Left renal pelvis (tissue), 4 donors: ENCODE results near the gene SH3BGRL2. TPM values are rescaled to one million over a fixed set of nuclear protein-coding genes. Genes with fewer than 3 reads are reported as not detected.
"Not testable (repeated sequence)": the region's sequence is repeated elsewhere in the genome, so short reads cannot be mapped to it uniquely, and the experiment has no call there.

Experiments
- DNase-seq, 4 donors: peaks; one replicate each; pipeline ENCODE4 v3.0.0-alpha.2; 2013; ENCODE audit warnings: low read depth in 4 of 4, low spot score in 3 of 4
- polyA plus RNA-seq, 4 donors: library from polyadenylated mRNA; unstranded; fragments of 120-200 nt; gene quantifications; one replicate each; pipeline ENCODE4 v1.2.1, GENCODE V29; 2013; ENCODE audit not compliant: insufficient read length in 4 of 4

Gene SH3BGRL2
- polyA plus RNA-seq, 4 donors: 16.0 to 40.6 (median 33.6) TPM

GRCh38 chr6:79646561-79646960 is 15.4 kb downstream of the SH3BGRL2 start:
- DNase-seq: no peak

- no peak for DNase-seq
These were observed 16.6 kb downstream of the SH3BGRL2 start for GRCh38 chr6:79647741-79648140.

GRCh38 chr6:79648328-79648727 is 17.2 kb downstream of the SH3BGRL2 start:
- no peak for DNase-seq

GRCh38 chr6:79649016-79649415 is 17.9 kb downstream of the SH3BGRL2 start:
- no peak for DNase-seq

GRCh38 chr6:79650950-79651349 is 19.8 kb downstream of the SH3BGRL2 start:
- DNase-seq: no peak

GRCh38 chr6:79656134-79656533 is 25.0 kb downstream of the SH3BGRL2 start:
- no peak for DNase-seq

GRCh38 chr6:79657238-79657637 is 26.1 kb downstream of the SH3BGRL2 start:
- no peak for DNase-seq

- not testable (repeated sequence) for DNase-seq
These were observed 32.5 kb downstream of the SH3BGRL2 start for GRCh38 chr6:79663655-79664054.

- DNase-seq: no peak
These were observed 34.8 kb downstream of the SH3BGRL2 start for GRCh38 chr6:79665725-79666551.

- no peak for DNase-seq
These were observed 35.5 kb downstream of the SH3BGRL2 start for GRCh38 chr6:79666634-79667033.

GRCh38 chr6:79668381-79668780 is 37.3 kb downstream of the SH3BGRL2 start:
- DNase-seq: no peak

GRCh38 chr6:79669766-79670165 is 38.6 kb downstream of the SH3BGRL2 start:
- no peak for DNase-seq

GRCh38 chr6:79670789-79671188 is 39.7 kb downstream of the SH3BGRL2 start:
- no peak for DNase-seq

- no peak for DNase-seq
These were observed 40.6 kb downstream of the SH3BGRL2 start for GRCh38 chr6:79671600-79672266.

- DNase-seq: peak in 1 of 4 donors; percentile 12
These were observed 41.5 kb downstream of the SH3BGRL2 start for GRCh38 chr6:79672631-79673111.

GRCh38 chr6:79673947-79674346 is 42.8 kb downstream of the SH3BGRL2 start:
- DNase-seq: no peak

- no peak for DNase-seq
These were observed 45.9 kb downstream of the SH3BGRL2 start for GRCh38 chr6:79676785-79677736.

- DNase-seq: not testable (repeated sequence)
These were observed 51.6 kb downstream of the SH3BGRL2 start for GRCh38 chr6:79682682-79683081.

- DNase-seq: no peak
These were observed 53.7 kb downstream of the SH3BGRL2 start for GRCh38 chr6:79684876-79685275.

- DNase-seq: no peak
These were observed 55.7 kb downstream of the SH3BGRL2 start for GRCh38 chr6:79686707-79687309.
